Measurements from ENCODE around the gene ITGA4. TPM values are rescaled to one million over a fixed set of nuclear protein-coding genes. Genes with fewer than 3 reads are reported as not detected.
A peak's percentile ranks its signal among the peaks of the same experiment; 100 is the strongest.

Gene ITGA4
- total RNA-seq, 1 experiment from 2014 or later: not detected

- Histone ChIP-seq H3K27me3 (replicated peaks; ENCODE audit: control insufficient read depth, insufficient read depth, low read length) (no peaks in the 10 kb centered on the region), H3K4me3 (ENCODE audit: low read depth, low read length) (no peak overlapping the region), H3K4me1 (no peaks in the 10 kb centered on the region), H3K9me3 (no peaks in the 10 kb centered on the region), H3K36me3 (ENCODE audit: control insufficient read depth, insufficient read depth, low read length) (no peaks in the 10 kb centered on the region)
- Mint-ChIP-seq H3K27ac (ENCODE audit: unreplicated experiment) (no peak overlapping the region), H3K9me3 (ENCODE audit: unreplicated experiment) (no peaks in the 10 kb centered on the region), H3K4me3 (ENCODE audit: unreplicated experiment) (no peak overlapping the region), H3K36me3 (ENCODE audit: insufficient read depth, unreplicated experiment) (no peaks in the 10 kb centered on the region), H3K4me1 (ENCODE audit: low read depth, unreplicated experiment) (no peaks in the 10 kb centered on the region), H3K27me3 (ENCODE audit: insufficient read depth, unreplicated experiment) (peaks cover 4% of the 10 kb centered on the region)
- intact Hi-C loops (cut with micrococcal nuclease; ENCODE audit: unreplicated experiment): loop anchor here (1.0 to 10.0 kb wide), 4 partner anchors 142 to 562 kb away; partner anchors contain the start of gene ITPRID2
- ChIA-PET POLR2A (no interaction called here), CTCF (interaction anchor here (0.6 to 1.5 kb wide), 4 partner anchors 70 to 296 kb away, joined by 3 to 38 read pairs (median 3); no protein-coding TSS in a partner anchor)
- DNase-seq: peak in 1 of 2 experiments; percentile 49
- BruUV-seq (replicated peaks): no TSS peak
- peak in 1 of 2 experiments; percentile 63 for TF ChIP-seq CTCF (IDR thresholded peaks at IDR 0.05; ENCODE audit: insufficient read depth in 1 of 2, low read depth in 1 of 2, low read length in 1 of 2, severe bottlenecking in 1 of 2, unreplicated experiment in 1 of 2)
Measured at GRCh38 chr2:181573140-181573736, 116.1 kb downstream of the ITGA4 start.

- CTCF ChIA-PET: no interaction called here
- intact Hi-C loops (cut with micrococcal nuclease; ENCODE audit: unreplicated experiment): loop anchor here (2.0 to 10.0 kb wide), 4 partner anchors 86 to 560 kb away; partner anchors contain the start of gene ITPRID2
Measured at GRCh38 chr2:181574321-181574720, 117.1 kb downstream of the ITGA4 start.

More at GRCh38 chr2:181574321-181574720, 117.1 kb downstream of the ITGA4 start:
- DNase-seq: no peak
- no peaks in the 10 kb centered on the region for H3K4me1 ChIP-seq
- no peak overlapping the region for H3K4me3 ChIP-seq (ENCODE audit: low read depth, low read length)
- Mint-ChIP-seq H3K27me3 (ENCODE audit: insufficient read depth, unreplicated experiment) (peaks cover 4% of the 10 kb centered on the region), H3K27ac (ENCODE audit: unreplicated experiment) (no peak overlapping the region), H3K4me1 (ENCODE audit: low read depth, unreplicated experiment) (no peaks in the 10 kb centered on the region), H3K9me3 (ENCODE audit: unreplicated experiment) (no peaks in the 10 kb centered on the region), H3K36me3 (ENCODE audit: insufficient read depth, unreplicated experiment) (no peaks in the 10 kb centered on the region), H3K4me3 (ENCODE audit: unreplicated experiment) (no peak overlapping the region)
- H3K27me3 ChIP-seq (replicated peaks; ENCODE audit: control insufficient read depth, insufficient read depth, low read length): no peaks in the 10 kb centered on the region
- no peak for TF ChIP-seq CTCF (IDR thresholded peaks at IDR 0.05; ENCODE audit: insufficient read depth in 1 of 2, low read depth in 1 of 2, low read length in 1 of 2, severe bottlenecking in 1 of 2, unreplicated experiment in 1 of 2)
- no peaks in the 10 kb centered on the region for H3K36me3 ChIP-seq (ENCODE audit: control insufficient read depth, insufficient read depth, low read length)
- POLR2A ChIA-PET: no interaction called here
- no peaks in the 10 kb centered on the region for H3K9me3 ChIP-seq
- BruUV-seq (replicated peaks): no TSS peak

Measured in Caco-2 (cell line).